K562 treated with DMSO at 1 percent for 48 hours (cell line): ENCODE data around the gene PAX3. TPM values are rescaled to one million over a fixed set of nuclear protein-coding genes. Genes with fewer than 3 reads are reported as not detected.

ENCODE experiments used
- total RNA-seq: library from RNA; unstranded; fragments of 300-600 nt; gene quantifications from 2 replicates; pipeline ENCODE4 v1.2.3, GENCODE V29; 2022; ENCODE audit warnings: low replicate concordance; ENCODE audit errors: extremely low read depth

Gene PAX3
- not detected in 2 replicates for total RNA-seq

GRCh38 chr2:222298311-222299150 is at the start of gene PAX3:
Gene PAX3, minus strand, starts transcription at chr2:222298998. Its CDS starts 383 bp downstream, at chr2:222298615.

Other genes starting within 250 kb of the PAX3 start
- not detected in 2 replicates for gene SGPP2, start 125.5 kb upstream of the PAX3 start, total RNA-seq